C4-2B (cell line): Measurements from ENCODE around the gene PLPP4.

Source experiments
- H3K27ac ChIP-seq: fragments of 450-650 bp; 2 replicates; pipeline ENCODE4 v1.5.1; 2017
- ZFX ChIP-seq: fragments of 450-650 bp; IDR thresholded peaks from 2 replicates; pipeline ENCODE4 v1.6.1; 2017
- TF ChIP-seq, protein P1 (sequence below): fragments of 450-650 bp; conservative IDR thresholded peaks from 2 replicates; pipeline ENCODE4 v1.5.1; 2017; ENCODE audit warnings: mild to moderate bottlenecking

The PLPP4 gene

DNA sequence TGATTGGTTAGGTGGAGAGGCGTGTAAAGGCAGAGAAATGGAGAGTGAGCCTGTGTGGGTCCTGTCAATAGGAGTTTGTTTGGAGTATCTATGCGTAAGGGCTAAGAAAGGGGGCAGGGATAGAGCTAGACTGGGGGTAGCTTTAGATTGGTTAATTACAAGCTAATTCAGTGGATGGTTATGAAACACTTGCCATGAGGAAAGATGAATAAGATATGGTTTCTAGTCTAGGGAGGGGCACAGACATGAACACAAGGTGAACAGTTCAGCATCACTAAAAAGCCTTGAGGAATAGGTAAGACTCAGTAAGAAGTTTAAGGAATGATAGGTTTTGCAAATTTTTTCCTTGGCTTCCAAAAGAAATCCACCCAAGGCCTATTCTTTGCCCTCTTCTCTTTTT is 50.6 kb downstream of the PLPP4 start:
- TF ChIP-seq ZFX, result no peak
- TF ChIP-seq, protein P1, sequence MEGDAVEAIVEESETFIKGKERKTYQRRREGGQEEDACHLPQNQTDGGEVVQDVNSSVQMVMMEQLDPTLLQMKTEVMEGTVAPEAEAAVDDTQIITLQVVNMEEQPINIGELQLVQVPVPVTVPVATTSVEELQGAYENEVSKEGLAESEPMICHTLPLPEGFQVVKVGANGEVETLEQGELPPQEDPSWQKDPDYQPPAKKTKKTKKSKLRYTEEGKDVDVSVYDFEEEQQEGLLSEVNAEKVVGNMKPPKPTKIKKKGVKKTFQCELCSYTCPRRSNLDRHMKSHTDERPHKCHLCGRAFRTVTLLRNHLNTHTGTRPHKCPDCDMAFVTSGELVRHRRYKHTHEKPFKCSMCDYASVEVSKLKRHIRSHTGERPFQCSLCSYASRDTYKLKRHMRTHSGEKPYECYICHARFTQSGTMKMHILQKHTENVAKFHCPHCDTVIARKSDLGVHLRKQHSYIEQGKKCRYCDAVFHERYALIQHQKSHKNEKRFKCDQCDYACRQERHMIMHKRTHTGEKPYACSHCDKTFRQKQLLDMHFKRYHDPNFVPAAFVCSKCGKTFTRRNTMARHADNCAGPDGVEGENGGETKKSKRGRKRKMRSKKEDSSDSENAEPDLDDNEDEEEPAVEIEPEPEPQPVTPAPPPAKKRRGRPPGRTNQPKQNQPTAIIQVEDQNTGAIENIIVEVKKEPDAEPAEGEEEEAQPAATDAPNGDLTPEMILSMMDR, result no peak
- no peak overlapping the region for H3K27ac ChIP-seq

DNA sequence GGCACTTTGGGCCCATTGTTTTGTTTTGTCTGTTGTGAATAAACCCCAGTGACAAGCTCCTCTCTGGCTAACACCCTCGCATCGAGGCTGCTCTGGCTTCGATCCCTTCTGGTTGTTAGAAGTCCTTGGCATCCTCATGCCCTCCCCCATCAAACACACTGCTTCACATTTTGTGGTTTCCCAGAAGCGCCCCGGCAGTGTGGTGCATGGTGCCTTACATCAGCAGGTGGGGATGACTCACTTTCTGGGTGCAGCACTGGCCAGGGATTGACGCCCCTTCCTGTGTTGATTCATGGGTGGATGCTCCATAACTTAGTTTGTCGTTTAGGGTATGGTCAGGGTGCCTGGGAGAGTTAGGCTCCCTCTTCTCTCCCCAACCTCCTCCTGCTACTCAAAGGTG is 51.4 kb downstream of the PLPP4 start:
- H3K27ac ChIP-seq, result no peak overlapping the region
- TF ChIP-seq, protein P1, result no peak
- no peak for TF ChIP-seq ZFX

DNA sequence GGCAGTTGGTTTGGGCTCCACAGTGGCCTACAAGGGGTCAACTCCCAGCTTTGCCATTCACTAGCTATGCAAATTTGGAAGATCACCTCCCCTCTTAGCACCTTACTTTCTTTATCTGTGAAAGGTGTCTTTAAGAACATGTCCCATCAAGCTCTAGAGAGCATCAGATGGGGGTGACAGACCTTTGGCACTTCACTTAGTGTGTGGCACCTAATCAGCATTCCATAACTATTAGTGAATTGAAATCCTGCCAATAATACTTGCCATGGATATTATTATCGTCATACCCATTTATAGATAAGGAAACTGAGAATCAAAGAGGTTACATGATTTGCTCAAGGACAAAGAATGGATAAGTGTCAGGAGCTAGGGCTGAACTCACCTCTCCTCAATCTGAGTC is 51.9 kb downstream of the PLPP4 start:
- TF ChIP-seq ZFX, result no peak
- TF ChIP-seq, protein P1, result no peak
- no peak overlapping the region for H3K27ac ChIP-seq

DNA sequence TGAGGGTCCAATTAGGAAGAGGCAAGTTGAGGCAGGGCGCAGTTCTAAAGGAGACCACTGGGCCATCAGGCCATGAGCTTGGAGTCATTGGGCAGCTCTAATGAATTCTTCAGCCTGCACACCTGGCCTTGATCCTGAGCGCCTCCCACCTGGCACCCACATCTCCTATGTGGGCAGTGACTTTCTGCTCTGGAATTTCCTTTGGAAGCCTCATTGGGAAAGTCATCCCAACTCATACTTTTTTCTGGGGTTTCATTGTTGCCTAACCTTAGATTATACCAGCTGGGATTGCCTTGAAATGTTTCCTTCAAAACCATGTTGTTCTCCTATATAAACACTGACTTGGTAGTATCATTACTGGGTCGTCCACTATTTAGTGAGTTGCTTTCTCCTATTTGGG is 54.1 kb downstream of the PLPP4 start:
- TF ChIP-seq ZFX, result no peak
- TF ChIP-seq, protein P1, result no peak
- H3K27ac ChIP-seq, result no peak overlapping the region

DNA sequence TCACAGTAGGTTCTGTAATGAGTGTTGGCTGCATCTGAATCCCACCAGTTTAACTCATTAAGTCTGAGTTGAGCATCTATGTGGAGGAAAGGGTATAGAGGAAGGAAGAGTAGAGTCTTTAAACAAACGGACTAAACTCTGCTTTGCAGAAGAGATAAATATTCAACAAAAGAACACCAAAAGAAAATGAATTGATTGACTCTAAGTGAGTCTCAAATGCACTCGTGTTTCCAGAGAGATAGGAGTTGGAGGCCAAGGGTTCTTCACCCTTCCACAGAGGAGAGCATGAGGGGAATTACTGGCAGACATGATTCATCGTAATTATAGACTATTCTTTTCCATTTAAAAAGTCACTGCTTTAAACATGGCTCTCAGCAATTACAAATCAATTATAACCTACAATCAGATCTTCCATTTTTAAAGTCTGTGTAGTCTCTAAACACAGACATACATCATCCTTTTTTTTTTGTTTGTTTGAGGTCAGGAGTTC is 56.3 kb downstream of the PLPP4 start:
- no peak overlapping the region for H3K27ac ChIP-seq
- TF ChIP-seq, protein P1, result no peak
- no peak for TF ChIP-seq ZFX

DNA sequence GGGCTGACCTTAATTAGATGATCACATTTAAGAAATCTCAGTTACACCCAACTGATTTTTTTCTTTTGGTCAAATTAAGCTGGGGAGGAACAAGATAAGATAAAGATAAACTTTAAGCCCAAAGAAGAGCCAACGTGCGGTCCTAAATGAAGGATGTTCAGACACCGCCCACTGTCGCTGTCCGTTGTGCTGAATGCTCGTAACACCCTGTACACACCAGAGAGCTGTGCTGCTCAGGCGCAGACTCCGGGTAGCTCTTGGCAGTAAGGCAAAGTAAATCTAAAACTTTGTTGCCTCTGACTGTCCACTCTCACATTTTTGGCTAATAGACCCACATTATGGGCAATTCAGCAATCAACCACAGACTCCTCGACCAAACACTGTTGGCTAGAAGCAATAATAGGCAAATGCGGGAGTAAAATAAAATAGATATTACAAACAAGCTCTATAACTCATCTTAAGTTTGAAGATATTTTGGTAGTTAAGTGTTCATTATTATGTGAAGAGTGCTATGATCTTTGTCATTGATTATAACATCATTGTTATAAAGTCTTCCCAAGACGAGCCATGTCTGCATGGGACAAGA is 57.1 kb downstream of the PLPP4 start:
- no peak for TF ChIP-seq ZFX
- TF ChIP-seq, protein P1, result no peak
- no peak overlapping the region for H3K27ac ChIP-seq

DNA sequence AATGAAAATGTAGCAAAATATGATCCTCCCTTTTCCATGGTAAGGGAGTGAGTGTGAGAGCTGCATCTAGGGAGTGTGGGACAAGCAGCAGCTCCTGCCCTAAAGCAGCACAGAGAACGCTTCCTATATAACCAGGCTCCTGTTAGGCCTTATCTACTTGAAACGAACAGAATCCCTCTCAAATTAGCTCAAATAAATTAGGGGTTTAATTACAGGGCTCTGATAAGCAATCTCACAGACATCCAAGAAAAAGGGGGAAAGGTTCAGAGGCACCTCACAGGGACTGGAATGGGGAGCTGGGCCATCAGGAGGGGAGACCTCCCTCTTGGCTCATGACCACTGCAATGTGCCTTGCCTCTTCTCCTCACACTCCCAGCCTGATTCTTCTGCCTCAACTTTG is 57.9 kb downstream of the PLPP4 start:
- H3K27ac ChIP-seq, result no peak overlapping the region
- TF ChIP-seq, protein P1, result no peak
- TF ChIP-seq ZFX, result no peak
